ENCODE data around the gene SYNPR. TPM values are rescaled to one million over a fixed set of nuclear protein-coding genes. Genes with fewer than 3 reads are reported as not detected.

SYNPR gene
- total RNA-seq, 4 donors from 2014 or later: not detected

DNA sequence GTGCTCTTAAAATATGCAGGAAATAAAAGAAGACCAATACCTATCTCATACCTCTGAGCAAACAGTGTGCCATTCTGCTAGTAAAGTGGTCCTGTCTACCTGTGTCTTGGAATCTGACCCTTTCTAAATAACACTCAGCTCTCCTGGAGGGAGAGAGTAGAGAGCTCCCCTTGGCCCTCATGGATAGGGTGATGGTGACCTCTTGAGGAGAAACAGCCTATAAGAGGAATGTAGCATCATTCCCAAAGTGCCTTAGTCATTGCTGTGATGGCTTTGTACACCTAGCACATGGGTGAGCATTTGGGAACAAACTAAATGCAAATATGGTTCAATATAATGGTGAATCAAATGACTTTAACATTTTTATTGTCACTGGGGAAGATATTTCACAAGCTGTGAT lies 384.4 kb downstream of the SYNPR start:
- no peaks in the 10 kb centered on the region for H3K36me3 ChIP-seq
- no peak overlapping the region for H3K4me3 ChIP-seq
- TF ChIP-seq POLR2A (IDR thresholded peaks at IDR 0.05) (no peak), EP300 (IDR thresholded peaks at IDR 0.05) (no peak)
- TF ChIP-seq, protein P1, sequence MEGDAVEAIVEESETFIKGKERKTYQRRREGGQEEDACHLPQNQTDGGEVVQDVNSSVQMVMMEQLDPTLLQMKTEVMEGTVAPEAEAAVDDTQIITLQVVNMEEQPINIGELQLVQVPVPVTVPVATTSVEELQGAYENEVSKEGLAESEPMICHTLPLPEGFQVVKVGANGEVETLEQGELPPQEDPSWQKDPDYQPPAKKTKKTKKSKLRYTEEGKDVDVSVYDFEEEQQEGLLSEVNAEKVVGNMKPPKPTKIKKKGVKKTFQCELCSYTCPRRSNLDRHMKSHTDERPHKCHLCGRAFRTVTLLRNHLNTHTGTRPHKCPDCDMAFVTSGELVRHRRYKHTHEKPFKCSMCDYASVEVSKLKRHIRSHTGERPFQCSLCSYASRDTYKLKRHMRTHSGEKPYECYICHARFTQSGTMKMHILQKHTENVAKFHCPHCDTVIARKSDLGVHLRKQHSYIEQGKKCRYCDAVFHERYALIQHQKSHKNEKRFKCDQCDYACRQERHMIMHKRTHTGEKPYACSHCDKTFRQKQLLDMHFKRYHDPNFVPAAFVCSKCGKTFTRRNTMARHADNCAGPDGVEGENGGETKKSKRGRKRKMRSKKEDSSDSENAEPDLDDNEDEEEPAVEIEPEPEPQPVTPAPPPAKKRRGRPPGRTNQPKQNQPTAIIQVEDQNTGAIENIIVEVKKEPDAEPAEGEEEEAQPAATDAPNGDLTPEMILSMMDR (IDR thresholded peaks at IDR 0.05): no peak
- no peaks in the 10 kb centered on the region for H3K4me1 ChIP-seq
- no peaks in the 10 kb centered on the region for H3K9me3 ChIP-seq
- no peak overlapping the region for H3K27ac ChIP-seq
- no peak for DNase-seq (ENCODE audit: low spot score in 2 of 2)
- H3K27me3 ChIP-seq: no peaks in the 10 kb centered on the region

Small RNA genes lying within 50 kb of the gene (small RNA-seq; reads per million reads assigned to genes)
- gene RNA5SP134: 0.28 reads per million
